Esophagus muscularis mucosa (tissue), 2 donors: ENCODE measurements around the gene ATP9A.
"Not testable (repeated sequence)": the region's sequence is repeated elsewhere in the genome, so short reads cannot be mapped to it uniquely, and the experiment has no call there.

ENCODE experiments used
- POLR2A ChIP-seq: fragments of 450-650 bp; IDR thresholded peaks from one replicate; pipeline ENCODE4 v1.6.1; 2017; ENCODE audit warnings: antibody characterized with exemption, moderate library complexity, mild to moderate bottlenecking, low read depth
- POLR2AphosphoS5 ChIP-seq, 2 donors: sonication (generic); formaldehyde crosslinking; IDR thresholded peaks; one replicate each; pipeline ENCODE4 v1.6.1; 2017; ENCODE audit warnings: antibody characterized with exemption in 2 of 2

DNA sequence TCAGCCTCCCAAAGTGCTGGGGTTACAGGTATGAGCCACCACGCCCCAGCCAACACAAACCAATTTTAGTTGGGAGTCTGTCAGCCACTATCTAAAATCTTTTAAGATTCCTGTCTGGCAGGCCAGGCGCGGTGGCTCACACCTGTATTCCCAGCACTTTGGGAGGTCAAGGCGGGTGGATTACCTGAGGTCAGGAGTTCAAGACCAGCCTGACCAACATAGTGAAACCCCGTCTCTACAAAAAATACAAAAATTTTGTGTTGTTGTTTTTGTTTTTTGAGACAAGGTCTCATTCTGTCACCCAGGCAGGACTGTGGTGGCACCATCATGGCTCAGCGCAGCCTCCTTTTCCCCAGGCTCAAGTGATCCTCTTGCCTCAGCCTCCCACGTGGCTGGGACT, 27.9 kb downstream of the ATP9A start:
- not testable (repeated sequence) for TF ChIP-seq POLR2A; POLR2AphosphoS5 (IDR thresholded peaks at IDR 0.05)
